ENCODE results near the gene GAPDHS.

Gene GAPDHS

GRCh38 chr19:35558400-35559280 lies 25.4 kb downstream of the GAPDHS start:
- no peak for DNase-seq

GRCh38 chr19:35559281-35559659 lies 26.0 kb downstream of the GAPDHS start:
- DNase-seq, result no peak

GRCh38 chr19:35559781-35560180 lies 26.5 kb downstream of the GAPDHS start:
- DNase-seq, result no peak

- no peak for DNase-seq
Observed at GRCh38 chr19:35560271-35560670, 27.0 kb downstream of the GAPDHS start.

GRCh38 chr19:35560677-35561076 lies 27.4 kb downstream of the GAPDHS start:
- no peak for DNase-seq

- DNase-seq, result no peak
Observed at GRCh38 chr19:35561436-35561835, 28.2 kb downstream of the GAPDHS start.

GRCh38 chr19:35562336-35562735 lies 29.1 kb downstream of the GAPDHS start:
- DNase-seq, result no peak

GRCh38 chr19:35562776-35563175 lies 29.5 kb downstream of the GAPDHS start:
- no peak for DNase-seq

GRCh38 chr19:35563207-35563829 lies 30.1 kb downstream of the GAPDHS start, which contains the start of gene ATP4A:
Gene ATP4A (minus strand): TSS chr19:35563658. CDS start chr19:35563629, 29 bp downstream.
- DNase-seq, result no peak

- no peak for DNase-seq
Observed at GRCh38 chr19:35565016-35565856, 32.0 kb downstream of the GAPDHS start.

GRCh38 chr19:35566738-35567137 lies 33.5 kb downstream of the GAPDHS start:
- no peak for DNase-seq

- no peak for DNase-seq
Observed at GRCh38 chr19:35569281-35569781, 36.1 kb downstream of the GAPDHS start.

- DNase-seq, result no peak
Observed at GRCh38 chr19:35571406-35571965, 38.2 kb downstream of the GAPDHS start.

GRCh38 chr19:35577918-35578317 lies 44.7 kb downstream of the GAPDHS start:
- no peak for DNase-seq

GRCh38 chr19:35578707-35579106 lies 45.5 kb downstream of the GAPDHS start:
- no peak for DNase-seq

GRCh38 chr19:35582760-35583159 lies 49.5 kb downstream of the GAPDHS start:
- no peak for DNase-seq

- DNase-seq, result no peak
Observed at GRCh38 chr19:35585848-35586247, 52.6 kb downstream of the GAPDHS start, which contains the start of gene PMIS2. Gene PMIS2 (plus strand): TSS chr19:35586173. CDS start chr19:35586260, 87 bp downstream.

GRCh38 chr19:35587321-35587720 lies 54.1 kb downstream of the GAPDHS start:
- no peak for DNase-seq

- no peak for DNase-seq
Observed at GRCh38 chr19:35590875-35591274, 57.6 kb downstream of the GAPDHS start.

- no peak for DNase-seq
Observed at GRCh38 chr19:35592226-35592625, 59.0 kb downstream of the GAPDHS start.

Measured in NCI-H1092 (cell line).